ENCODE measurements around the gene SRCAP.

GRCh38 chr16:30756781-30757100 is 57.8 kb downstream of the SRCAP start:
- no peak for TF ChIP-seq CTCF (optimal IDR thresholded peaks at IDR 0.05 in 1 of 3, IDR thresholded peaks at IDR 0.05 in 1 of 3, conservative IDR thresholded peaks at IDR 0.05 in 1 of 3; ENCODE audit: extremely low read depth in 1 of 3, insufficient read depth in 2 of 3, low read length in 3 of 3)
- TF ChIP-seq EZH2 (IDR thresholded peaks at IDR 0.05; ENCODE audit: low read length): no peak

All from keratinocyte (primary cell).